ENCODE measurements around the gene TMEM35A.

- TF ChIP-seq CTCF (IDR thresholded peaks at IDR 0.05) (no peak), EP300 (IDR thresholded peaks at IDR 0.05) (no peak), POLR2A (IDR thresholded peaks at IDR 0.05; ENCODE audit: low read depth) (no peak), POLR2AphosphoS5 (IDR thresholded peaks at IDR 0.05) (no peak)
Observed at GRCh38 chrX:101108284-101108683, 29.6 kb downstream of the TMEM35A start.
